G401 (cell line): ENCODE data around the gene P4HB. TPM values are rescaled to one million over a fixed set of nuclear protein-coding genes. Genes with fewer than 3 reads are reported as not detected.

Experiments used
- DNase-seq: peaks from one replicate; pipeline ENCODE4 v3.0.0-alpha.2; 2015; ENCODE audit warnings: low spot score
- in situ Hi-C: cut with HindIII; loops from 2 replicates; pipeline ENCODE4 v1.10.0; 2016; ENCODE audit warnings: low sequenced_read_pairs, mixed read lengths
- total RNA-seq: library from RNA; depleted of rRNA; stranded (reverse); fragments of >200 nt; shearing (Covaris generic); gene quantifications from 2 replicates; pipeline ENCODE4 v1.2.3, GENCODE V29; 2014

P4HB gene
- total RNA-seq, 1 experiment from 2014 or later: 310 TPM

GRCh38 chr17:81870131-81870980 lies 10.0 kb upstream of the P4HB start:
- in situ Hi-C loops: no loop called here
- no peak for DNase-seq

GRCh38 chr17:81869221-81870130 lies 9.1 kb upstream of the P4HB start:
- peak; percentile 33 for DNase-seq
- in situ Hi-C loops: no loop called here

GRCh38 chr17:81868674-81869220 lies 8.4 kb upstream of the P4HB start:
- in situ Hi-C loops: no loop called here

GRCh38 chr17:81867991-81868673 lies 7.8 kb upstream of the P4HB start:
- DNase-seq: no peak
- in situ Hi-C loops: no loop called here

More at GRCh38 chr17:81868674-81869220, 8.4 kb upstream of the P4HB start:
- DNase-seq: no peak

- peak; percentile 35 for DNase-seq
- in situ Hi-C loops: no loop called here
Measured at GRCh38 chr17:81867170-81867990, 7.0 kb upstream of the P4HB start.

GRCh38 chr17:81866440-81867169 lies 6.3 kb upstream of the P4HB start:
- in situ Hi-C loops: no loop called here
- no peak for DNase-seq

GRCh38 chr17:81865733-81866439 lies 5.6 kb upstream of the P4HB start:
- DNase-seq: no peak
- in situ Hi-C loops: no loop called here

- in situ Hi-C loops: no loop called here
- no peak for DNase-seq
Measured at GRCh38 chr17:81865358-81865732, 5.0 kb upstream of the P4HB start.

- no peak for DNase-seq
- in situ Hi-C loops: no loop called here
Measured at GRCh38 chr17:81863833-81864768, 3.8 kb upstream of the P4HB start.

- in situ Hi-C loops: no loop called here
Measured at GRCh38 chr17:81863123-81863675, 2.9 kb upstream of the P4HB start.

GRCh38 chr17:81860756-81861568 lies 627 bp upstream of the P4HB start:
- peak; percentile 100 for DNase-seq
- in situ Hi-C loops: no loop called here

More at GRCh38 chr17:81863123-81863675, 2.9 kb upstream of the P4HB start:
- DNase-seq: no peak

- no peak for DNase-seq
- in situ Hi-C loops: no loop called here
Measured at GRCh38 chr17:81858967-81859905, 1.1 kb downstream of the P4HB start.

GRCh38 chr17:81858170-81858966 lies 2.0 kb downstream of the P4HB start:
- DNase-seq: no peak

More at GRCh38 chr17:81858170-81858966, 2.0 kb downstream of the P4HB start:
- in situ Hi-C loops: no loop called here
